DMS 273 treated with DMSO at 0.1 percent for 48 hours (cell line): Measurements from ENCODE around the gene TUBA1A.
A peak's percentile ranks its signal among the peaks of the same experiment; 100 is the strongest.
"Not testable (repeated sequence)": the region's sequence is repeated elsewhere in the genome, so short reads cannot be mapped to it uniquely, and the experiment has no call there.

Experiments used
- DNase-seq: peaks from one replicate; lab custom pipeline; 2025; lab: John Stamatoyannopoulos, UW

TUBA1A gene

DNA sequence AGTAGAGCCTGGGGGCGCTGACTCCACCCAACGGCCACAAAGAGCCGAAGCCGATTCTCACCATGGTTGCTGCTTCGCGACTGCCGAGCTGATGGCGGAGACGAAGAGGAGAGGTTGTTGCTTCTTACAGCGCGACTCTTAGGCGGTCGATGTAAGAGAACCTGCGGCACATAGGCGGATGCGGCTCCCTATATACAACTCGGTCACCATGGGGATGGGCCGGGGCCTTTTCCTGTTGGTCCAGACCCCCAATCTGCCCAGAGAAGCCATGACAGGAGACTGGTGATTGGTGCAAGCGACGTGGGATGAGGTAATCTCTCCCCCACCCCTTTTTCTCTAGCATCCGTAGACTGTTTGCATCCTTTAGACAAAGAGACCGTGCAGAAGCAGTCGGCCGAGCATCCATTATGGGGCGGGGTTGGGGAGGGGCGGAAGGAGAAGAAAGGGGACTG lies at the start of gene TUBA1A:
TUBA1A (minus strand) TSS at position 165 of the 452 bp plus-strand sequence; CDS start at position 64, 101 bp downstream.
- DNase-seq: peak; percentile 97

DNA sequence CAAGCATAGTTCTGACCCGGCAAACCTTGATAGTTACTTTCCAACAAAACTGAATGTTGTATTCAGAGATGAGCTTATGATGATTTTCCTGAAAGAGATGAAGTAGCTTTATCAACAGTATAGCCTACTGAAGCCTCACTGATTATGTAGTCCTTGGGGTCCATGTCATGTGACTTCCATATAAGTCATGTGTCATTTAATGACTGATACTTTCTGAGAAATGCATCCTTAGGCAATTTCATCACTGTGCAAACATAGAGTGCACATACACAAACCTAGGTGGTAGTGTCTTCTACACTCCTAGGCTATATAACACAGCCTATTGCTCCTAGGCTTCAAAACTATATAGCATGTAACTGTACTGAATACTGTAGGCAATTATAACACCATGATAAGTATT lies 47.5 kb upstream of the TUBA1A start:
- no peak for DNase-seq

DNA sequence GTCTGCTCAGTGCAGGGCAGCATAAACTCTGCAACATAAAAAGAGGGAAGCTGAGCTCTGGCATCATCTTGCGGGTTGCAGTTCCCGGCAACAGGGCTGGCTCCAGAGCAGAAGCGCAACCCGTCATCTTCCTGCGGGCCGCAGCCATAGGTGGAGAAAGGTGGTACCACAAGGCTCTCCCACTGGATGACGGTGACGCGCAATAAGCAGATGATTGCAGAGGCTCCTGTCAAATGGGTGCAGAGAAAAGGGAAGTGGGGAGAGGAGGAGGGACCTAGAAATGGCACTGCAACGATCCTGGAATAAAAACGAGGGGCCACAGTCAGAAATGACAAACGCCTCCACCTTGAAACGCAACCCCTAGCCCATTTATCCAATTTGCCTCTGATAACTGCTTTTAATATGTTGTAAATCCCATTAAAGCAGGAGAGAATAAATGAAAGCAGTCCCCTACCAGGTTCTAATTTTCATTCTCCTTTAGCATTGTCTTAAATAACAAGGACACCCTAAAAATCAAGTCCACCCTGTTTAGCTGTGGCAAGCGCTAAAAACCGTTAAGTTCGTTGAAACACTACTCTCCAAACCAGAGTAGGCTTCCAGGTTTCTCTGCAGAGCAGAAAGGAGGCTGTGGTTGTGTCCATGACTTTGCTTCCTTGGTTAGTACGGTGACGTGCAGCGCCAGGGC lies 45.1 kb upstream of the TUBA1A start:
- DNase-seq: no peak

DNA sequence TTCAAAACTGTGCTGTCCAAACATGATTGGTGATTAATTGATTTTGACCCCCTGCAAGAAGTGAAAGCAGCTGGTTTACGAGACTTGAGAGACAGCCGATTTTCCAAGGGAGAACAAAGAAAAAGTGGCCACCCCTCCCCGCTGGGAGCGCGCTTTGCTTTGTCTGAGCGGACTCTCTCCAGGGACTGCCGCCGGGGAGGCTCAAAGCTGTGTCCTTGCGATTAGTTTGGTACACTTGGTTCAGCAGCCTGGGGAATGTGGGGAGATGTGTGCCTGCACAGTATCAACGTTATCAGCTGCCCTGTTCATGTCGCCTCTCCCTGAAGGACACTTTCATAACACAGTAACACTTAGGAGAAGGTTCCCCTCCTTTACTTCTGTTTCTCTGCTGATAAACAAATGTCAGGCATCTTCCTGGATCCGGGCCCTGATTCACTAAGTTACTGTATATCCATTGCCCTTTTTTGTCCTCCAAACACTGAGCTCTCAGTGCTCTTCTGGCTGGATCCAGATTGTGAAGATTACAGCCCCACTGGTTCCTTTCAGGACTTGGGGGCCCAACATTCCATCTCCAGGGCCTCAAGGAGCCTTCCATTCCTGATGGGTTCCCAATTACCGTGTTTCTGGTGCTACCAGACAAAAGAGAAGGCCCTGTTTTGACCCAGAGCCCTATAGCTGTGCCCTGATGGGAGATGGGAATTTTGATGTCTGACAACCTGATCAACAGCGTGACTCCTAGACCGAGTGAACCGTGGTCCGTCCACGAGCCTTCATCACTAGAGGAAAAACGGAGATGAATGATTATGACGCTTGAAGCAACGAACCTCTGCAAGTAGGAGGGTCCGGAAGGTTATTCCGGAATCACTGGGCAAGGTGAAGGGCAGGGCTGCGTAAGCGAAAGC lies 44.3 kb upstream of the TUBA1A start:
- DNase-seq: peak; percentile 3

DNA sequence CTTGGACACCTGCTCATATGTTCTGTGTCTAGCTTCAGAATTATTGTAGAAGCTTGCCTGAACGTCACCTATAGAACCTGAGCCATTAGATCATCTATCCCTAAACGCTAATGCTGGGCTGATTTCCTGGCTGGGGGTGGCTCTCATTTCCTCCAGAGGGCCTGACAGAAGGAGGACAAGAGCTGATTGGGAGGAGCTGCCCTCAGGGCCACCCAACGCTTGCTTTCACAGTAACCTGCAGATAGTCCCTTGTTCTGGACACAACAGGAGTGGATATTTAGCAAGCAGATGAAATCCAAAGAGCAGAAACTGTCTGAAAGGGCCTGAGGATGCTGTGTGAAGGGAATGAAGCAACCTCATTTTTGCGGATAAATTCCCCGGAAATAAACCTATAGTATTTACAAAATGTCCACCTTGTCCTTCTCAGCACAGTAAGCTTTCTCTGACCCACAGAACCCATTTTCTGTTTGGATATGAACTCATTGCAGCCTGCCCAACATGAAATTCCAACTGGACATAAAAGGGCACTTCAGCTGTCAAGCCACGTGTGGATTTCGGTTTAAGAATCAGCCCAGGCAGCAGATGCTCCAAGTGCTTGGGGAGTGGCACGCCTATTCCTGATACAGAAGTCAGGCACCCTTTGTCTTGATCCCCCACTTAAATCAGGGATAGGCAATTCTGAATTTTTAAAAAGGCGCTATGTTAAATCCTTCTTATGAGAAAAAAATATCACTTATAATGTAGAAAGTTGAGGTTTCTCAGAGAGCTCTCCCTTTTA lies 43.2 kb upstream of the TUBA1A start:
- no peak for DNase-seq

DNA sequence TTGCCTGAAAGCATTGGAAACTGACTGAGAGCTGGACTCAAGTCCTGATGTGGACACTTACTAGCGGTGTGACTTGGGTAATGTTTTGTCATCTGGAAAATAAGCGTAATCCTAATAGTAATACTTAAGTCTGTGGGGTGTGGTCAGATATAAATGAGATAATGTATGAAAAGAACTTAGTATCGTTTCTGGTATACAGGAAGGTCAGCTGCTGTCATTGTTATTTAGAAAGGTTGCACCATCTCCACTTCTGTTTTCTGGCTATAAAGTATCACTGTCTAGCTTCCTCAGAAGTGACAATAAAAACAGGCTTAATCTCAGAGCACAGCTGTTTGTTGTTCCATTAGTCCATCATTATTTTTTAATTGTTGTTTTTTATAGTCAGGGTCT lies 41.9 kb upstream of the TUBA1A start:
- no peak for DNase-seq

DNA sequence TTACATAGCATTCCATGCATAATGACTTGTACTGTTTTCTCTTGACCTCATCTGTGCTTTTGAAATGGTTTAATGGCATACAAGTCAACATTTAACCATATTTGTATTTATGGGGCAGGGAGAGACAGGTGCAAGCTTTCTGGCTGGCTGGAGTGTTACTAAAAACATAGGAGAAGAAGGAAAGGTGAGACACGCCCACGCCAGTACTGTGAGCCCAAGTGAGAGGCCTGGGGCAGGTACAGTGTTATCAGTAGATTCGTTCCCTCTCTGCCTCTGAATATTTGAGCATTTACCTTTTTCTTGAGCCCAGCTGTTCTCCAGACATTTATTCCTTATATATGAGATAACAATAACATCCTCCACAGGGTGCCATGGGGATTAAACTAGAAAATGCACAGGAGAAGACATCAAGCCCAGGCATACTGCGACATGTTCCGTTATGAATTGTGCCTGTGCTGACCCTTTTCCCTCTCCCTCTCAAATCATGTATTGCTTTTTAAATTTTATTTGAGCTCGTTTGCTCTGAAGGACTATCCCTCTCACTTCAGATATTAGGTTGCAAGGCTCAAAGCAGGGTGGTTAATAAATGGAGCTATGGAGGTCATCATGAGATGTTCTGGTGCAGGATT lies 41.4 kb upstream of the TUBA1A start:
- no peak for DNase-seq

DNA sequence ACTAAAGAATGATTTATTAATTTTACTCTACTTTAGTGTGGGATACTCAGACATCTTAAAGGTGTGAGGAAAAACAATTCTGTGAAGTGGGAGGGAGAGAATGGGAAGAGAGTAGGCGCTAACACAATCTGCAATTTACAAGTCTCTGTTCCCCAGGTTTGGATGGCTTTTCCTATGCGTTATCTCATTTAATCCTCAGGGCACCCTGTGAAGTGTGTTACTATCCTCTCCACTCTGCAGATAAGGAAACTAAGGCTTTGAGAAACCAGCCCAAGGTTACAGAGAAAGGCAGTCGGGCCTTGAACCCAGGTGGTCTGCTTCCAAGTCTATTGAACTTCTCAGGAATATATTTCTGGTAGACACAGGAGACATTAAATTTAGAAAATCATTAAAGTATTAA lies 39.8 kb upstream of the TUBA1A start:
- no peak for DNase-seq

DNA sequence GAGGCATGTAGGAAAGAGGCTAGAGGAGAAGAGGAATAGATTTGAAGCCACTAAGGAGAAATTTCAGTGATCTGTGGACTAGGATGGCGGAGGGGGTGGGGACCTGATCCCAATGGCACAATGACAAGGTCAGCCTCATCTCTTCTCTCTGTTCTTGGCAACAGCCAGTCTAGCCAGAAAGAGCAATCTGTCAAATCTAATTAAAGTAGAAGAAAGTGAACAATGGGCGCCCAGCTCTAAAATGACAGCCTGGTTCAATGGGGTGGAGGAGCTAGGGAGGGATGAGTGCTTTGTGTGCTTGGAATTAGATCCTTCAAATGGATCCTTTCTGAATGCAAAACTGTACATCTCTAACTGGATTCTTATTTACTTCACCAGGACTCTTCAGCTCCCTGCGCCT lies 38.8 kb upstream of the TUBA1A start:
- no peak for DNase-seq

DNA sequence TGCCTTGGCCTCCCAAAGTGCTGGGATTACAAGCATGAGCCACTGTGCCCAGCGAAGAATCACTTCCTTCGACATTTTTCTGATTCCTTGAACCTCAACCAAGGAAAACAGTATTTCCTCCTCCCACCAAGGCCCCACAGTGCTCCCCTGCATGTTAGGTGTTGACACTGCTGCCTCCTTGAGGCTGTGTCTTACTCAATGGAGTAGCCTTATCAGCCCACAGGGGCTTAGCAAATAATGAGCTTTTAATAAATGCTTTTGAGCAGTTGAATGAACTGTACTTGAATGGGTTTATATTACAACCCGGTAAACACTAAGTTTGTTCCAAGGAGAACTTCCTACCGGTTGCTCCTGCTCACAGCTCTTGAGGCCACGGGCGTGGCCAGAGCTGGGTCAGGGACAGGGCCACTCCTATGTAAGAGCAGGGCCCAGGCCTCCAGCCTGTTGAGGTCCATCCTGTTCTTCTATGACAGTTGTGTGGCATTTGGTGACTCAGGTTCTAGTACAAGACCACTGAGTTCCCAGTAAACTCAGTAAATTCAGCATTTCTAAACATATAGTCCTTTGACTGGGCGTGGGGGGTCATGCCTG lies 36.8 kb upstream of the TUBA1A start:
- DNase-seq: no peak

DNA sequence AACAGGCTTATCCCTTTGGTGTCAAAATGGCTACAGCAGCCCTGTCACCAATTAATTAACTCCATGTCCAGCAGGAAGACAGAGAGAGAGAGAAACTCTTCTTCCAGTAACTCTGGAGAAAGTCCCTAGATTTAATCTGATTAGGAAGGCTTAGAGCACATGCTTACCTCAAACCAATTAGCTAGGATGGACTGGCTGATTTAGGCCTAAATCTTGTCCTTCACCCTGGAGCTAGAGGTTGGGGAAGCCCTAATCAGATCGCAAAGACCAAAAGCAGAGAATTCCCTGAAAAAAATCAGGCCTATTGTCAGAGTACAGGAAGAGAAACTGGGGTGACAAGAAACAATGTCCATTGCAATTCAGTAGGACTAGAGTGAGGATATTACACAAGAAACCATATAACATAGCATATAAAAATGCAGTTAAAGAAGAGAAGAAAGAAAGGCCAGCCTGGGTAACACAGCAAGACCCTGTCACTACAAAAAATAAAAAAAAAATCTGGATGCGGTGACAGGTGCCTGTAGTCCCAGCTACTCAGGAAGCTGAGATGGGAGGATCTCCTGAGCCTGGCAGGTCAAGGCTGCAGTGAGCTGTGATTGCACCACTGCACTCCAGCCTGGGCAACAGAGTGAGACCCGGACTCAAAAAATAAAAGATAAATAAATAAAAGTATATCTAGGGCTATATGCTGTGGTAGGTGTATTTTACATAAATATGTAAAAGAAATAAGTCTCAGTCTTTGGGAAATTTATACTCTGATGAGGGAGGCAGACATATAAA lies 34.9 kb upstream of the TUBA1A start:
- no peak for DNase-seq

DNA sequence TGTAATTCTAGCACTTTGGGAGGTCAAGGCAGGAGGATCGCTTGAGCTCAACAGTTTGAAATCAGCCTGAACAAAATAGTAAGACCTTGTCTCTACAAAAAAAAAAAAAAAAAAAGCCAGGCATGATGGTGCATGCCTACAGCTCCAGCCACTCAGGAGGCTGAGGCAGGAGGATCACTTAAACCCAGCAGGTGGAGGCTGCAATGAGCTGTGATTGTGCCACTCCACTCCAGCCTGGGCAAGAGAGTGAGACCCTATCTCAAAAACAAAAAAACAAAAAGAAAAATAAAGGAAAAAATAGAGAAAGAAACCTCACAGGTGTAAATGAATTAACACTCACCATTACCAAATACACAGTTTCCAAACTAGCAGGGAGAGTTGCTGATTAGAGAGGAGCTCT lies 34.2 kb upstream of the TUBA1A start:
- no peak for DNase-seq

DNA sequence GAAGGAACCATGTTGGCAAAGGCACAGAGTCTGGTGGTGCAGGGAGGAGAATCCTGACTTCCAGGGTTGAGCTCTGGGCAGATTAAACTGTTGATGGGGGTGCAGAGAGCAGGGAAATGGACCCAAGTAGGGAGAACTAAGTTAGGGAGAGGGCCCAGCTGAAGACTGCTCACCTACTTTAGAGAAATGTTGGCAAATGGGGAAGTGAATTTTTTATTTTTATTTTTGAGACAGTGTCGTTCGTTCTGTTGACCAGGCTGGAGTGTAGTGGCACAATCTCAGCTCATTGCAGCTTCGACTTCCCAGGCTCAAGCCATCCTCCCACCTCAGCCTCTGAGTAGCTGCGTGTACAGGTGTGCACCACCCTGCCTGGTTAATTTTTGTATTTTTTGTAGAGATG lies 32.1 kb upstream of the TUBA1A start:
- DNase-seq: no peak

DNA sequence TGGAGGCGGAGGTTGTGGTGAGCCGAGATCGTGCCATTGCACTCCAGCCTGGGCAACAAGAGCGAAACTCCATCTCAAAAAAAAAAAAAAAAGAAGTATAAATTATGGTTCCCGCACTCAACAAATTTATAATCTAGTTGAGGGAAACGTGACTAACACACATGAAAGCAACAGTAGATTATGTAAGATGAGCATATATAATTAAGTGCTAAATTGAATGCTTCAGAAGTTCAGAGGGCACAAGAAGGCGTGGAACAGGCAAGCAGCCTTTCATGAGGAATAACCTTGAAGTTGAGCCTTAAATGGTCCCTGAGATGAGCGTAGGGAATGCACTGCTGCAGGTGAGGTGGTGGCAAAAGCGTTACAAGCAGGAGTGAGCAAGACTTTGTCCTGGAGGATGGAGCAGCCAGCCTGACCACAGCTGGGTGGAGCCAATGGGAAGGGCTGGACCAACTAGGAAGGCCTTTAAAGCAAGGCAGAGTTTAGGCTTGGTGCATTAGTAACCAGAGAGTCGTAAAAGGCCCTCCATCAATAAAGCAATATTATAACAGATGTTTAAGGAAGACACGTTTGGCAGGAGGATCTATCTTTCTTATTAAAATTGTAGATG lies 30.6 kb upstream of the TUBA1A start:
- no peak for DNase-seq

DNA sequence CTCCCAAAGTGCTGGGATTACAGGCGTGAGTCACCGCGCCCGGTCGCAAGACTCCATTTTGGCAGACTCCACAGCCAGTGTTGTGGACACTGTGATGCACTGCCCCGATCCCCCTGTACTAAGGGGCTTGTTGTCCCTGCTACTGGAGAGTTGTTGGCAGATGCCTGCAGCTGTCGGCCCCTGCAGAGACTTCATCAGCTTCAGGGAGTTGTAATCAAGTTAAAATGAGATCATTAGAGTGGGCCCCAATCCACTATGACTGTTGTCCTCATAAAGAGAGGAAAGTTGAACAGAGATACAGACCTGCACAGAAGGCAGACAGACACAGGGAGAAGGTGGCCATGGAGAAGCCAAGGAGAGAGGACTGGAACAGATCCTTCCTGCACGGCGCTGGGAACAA lies 23.7 kb upstream of the TUBA1A start:
- no peak for DNase-seq

DNA sequence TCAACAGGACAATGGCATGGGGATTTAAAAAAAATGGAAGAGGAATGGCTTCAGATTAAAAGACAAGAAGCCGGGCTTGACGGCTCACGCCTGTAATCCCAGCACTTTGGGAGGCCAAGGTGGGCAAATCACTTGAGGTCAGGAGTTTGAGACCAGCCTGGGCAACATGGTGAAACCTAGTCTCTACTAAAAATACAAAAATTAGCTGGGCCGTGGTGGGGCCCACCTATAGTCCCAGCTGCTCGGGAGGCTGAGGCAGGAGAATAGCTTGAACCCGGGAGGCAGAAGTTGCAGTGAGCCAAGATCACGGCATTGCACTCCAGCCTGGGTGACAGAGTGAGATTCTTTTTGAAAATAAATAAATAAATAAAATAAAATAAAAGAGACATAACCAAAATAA lies 21.8 kb upstream of the TUBA1A start:
- DNase-seq: not testable (repeated sequence)

DNA sequence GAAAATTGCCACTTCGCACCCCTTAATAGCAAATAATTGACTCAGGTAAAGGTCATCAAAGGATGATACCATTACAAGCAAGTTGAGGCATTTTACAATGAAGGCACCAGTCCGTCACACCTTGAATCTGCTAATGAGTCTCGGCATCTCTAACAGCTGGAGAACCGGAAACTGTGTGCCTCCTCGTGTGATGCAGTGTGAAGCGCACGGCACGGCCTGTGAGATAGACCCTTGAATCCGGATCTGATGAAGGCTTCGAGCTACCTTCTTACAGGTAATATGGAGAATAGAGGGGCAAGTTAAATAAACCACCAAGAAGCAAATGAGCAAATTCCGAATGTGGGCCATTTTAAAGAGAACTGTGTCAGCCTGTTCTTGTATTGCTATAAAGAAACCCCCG lies 19.8 kb upstream of the TUBA1A start:
- DNase-seq: no peak

DNA sequence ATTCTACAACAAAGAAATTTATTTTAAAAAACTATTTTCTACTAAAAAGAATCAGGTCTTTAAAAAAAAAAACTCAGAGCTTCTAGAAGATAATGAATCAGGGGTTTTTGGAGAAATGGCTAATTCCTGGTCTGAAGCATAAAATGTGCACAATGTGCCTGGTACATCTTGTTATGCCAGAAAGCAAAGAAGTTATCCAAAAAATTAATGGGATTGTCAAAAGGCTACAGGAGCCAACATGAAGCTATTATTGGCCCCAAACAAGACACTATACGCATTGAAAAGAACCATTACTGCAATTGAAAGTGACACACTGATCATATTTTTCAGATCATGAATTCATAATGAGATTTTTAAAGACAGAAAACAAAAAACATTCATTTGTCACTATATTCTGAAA lies 19.3 kb upstream of the TUBA1A start:
- no peak for DNase-seq

DNA sequence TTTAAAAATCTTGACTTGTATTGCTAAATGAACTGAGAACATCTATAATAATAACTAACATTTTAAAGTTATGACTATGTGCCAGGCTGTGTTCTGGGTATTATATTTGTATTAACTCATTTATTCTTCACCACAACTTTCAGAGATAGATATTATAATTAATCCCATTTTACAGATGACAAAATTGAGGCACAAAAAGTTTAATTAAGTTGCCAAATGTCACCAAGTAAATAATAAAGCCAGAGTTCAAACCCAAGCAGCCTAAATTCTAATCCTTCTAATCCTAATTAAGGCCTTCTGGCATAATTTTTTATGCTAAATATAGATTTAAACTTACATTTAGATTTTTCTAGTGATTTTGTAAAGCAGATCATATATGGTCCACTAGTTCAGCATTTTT lies 17.5 kb upstream of the TUBA1A start:
- no peak for DNase-seq

DNA sequence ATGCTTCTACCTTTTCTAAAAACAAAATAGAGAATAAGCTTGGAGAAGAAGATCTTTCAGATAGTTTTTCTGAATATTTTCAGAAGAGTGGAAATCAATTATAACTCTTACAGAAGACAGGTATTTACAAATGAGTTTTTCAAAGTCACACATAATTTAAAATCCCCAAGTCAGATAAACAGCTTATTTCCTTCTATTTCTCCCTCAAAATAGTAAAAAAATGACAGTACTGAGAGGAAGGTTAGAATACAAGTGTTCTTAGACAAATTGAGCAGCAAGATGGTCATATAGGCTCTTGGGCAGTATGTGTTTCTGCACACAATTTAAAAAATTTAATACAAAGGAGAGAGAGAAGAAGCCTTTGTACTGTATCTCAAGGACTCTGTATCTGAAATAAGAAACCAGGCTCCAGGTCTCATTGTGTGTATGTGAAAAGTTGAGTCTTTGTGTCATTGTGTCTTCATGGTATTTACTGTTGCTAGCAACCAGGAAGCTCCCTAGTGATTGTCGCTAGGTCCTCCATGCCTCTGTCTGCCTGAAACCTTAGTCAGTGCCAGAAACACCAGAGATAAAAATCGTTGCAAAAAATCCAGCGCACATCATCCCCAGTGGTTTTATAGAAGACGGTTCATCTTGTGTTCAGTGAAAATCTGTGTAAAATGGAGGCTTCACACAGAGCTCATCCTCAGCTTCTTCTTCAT lies 12.9 kb upstream of the TUBA1A start:
- DNase-seq: no peak
